LNCaP clone FGC (cell line): Measurements from ENCODE around the gene ZNF423.

Source experiments
- DNase-seq: peaks from one replicate; pipeline ENCODE4 v3.0.0-alpha.2; 2011; ENCODE audit warnings: low read depth
- H3K4me3 ChIP-seq: 2 replicates; pipeline ENCODE4 v1.5.1; 2011; ENCODE audit warnings: mild to moderate bottlenecking, low read depth, low read length, control low read depth
- TF ChIP-seq, protein P1 (sequence below): IDR thresholded peaks from 2 replicates; pipeline ENCODE4 v1.5.1; 2012; ENCODE audit warnings: mild to moderate bottlenecking; ENCODE audit not compliant: control insufficient read depth, insufficient read depth; ENCODE audit errors: extremely low read depth

Gene ZNF423

DNA sequence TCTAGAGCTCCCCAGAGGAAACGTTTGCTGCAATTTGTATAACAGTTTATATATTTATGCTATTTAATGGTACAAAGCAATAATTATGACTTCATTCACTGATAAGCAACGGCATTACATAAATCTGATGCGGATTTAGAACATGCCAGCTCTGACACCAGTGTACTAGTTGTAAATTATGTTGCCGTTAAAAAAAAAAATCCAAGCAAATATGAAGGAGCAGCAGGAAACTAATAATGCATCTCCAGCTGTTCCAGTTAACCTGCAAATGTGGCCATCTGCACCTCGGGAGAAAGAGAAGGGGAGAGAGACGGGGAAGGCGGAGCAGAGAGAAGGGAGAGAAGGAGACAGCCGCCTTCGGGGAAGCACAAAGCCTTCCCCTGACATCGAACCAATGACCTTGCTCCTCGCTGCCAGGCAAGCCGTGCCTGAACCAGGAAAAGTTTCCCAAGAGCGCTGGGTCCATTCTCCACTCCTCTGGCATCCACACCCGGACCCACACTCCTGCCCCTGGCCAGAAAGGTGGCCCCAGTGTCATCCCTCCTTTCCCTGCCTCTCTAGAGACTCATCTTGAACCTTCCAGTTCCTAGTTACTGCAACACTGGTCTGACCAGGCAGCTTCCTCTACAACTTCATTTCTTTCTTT, 307.5 kb downstream of the ZNF423 start:
- no peak overlapping the region for H3K4me3 ChIP-seq
- TF ChIP-seq, protein P1, sequence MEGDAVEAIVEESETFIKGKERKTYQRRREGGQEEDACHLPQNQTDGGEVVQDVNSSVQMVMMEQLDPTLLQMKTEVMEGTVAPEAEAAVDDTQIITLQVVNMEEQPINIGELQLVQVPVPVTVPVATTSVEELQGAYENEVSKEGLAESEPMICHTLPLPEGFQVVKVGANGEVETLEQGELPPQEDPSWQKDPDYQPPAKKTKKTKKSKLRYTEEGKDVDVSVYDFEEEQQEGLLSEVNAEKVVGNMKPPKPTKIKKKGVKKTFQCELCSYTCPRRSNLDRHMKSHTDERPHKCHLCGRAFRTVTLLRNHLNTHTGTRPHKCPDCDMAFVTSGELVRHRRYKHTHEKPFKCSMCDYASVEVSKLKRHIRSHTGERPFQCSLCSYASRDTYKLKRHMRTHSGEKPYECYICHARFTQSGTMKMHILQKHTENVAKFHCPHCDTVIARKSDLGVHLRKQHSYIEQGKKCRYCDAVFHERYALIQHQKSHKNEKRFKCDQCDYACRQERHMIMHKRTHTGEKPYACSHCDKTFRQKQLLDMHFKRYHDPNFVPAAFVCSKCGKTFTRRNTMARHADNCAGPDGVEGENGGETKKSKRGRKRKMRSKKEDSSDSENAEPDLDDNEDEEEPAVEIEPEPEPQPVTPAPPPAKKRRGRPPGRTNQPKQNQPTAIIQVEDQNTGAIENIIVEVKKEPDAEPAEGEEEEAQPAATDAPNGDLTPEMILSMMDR, result no peak
- no peak for DNase-seq

DNA sequence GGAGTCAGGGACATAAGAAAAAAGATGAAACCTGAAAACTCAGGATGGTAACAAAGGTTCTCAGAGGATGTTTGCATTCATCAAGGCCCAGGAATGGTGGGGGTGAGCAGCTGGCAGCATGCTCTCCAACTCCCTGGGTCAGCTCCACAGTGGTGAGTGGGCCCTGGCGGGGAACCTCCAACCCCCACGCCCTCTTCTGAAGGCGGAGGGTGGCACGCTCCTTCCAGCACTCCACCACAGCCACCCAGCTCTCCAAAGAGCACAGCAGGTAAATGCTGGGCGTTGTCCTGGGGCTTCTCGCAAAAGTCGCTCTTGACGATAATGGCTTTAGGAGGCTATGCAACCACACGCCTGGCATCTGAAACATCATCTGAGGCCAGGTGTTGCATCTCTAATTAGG, 308.5 kb downstream of the ZNF423 start:
- TF ChIP-seq, protein P1, result no peak

DNA sequence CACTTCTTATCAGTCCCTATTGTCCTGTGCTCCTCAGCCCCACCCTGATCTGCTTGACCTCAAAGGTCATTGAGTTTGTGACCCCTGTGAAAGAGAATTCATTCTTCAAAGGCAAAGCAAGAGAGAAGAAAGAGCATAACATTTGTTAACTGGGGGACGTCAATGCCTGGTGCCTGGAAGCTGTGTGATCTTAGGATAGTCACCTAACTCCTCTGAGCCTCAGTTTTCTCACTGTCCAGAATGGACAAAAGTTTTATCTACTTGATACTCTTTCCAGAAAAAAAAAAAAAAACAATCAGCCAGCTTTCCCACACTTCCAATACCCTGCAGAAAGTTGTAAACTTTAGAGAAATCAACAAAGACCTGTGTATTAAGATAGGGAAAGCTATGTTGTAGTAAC, 309.2 kb downstream of the ZNF423 start:
- TF ChIP-seq, protein P1, result no peak
- H3K4me3 ChIP-seq, result no peak overlapping the region
- DNase-seq, result no peak

More for the DNA sequence above, 308.5 kb downstream of the ZNF423 start:
- no peak for DNase-seq
- no peak overlapping the region for H3K4me3 ChIP-seq

DNA sequence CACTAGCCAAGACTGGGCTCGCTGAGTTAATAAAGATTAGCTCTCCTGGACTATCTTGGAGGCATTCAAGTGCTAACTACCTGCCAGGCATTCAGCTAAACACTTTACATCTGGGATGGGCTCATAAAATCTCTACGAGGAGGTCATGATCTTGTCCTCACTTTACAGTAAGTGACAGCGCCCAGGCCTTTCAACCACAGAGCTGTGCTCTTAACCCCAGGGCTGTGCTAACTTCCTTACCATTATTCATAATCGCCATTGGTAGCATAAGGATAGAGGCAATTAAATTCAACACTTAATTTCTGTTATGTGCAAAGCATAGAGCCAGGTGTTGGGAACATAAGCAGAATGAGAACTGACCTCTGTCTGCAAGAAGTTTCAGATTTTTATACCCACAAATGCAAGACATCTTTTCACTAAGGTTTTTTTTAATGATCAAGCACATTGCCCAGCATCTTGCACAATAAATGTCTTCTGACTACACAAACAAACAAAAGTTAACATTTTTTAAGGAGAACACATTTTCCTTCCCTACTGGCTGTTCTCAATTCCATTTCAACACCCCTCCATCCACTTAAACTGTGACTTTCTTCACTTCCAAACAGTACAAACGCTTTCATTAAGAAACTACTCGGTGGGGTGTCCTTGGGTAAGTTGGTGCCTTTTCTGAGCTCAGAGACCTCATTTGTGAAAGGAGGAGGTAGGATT, 310.0 kb downstream of the ZNF423 start:
- TF ChIP-seq, protein P1, result no peak
- H3K4me3 ChIP-seq, result no peak overlapping the region
- no peak for DNase-seq

DNA sequence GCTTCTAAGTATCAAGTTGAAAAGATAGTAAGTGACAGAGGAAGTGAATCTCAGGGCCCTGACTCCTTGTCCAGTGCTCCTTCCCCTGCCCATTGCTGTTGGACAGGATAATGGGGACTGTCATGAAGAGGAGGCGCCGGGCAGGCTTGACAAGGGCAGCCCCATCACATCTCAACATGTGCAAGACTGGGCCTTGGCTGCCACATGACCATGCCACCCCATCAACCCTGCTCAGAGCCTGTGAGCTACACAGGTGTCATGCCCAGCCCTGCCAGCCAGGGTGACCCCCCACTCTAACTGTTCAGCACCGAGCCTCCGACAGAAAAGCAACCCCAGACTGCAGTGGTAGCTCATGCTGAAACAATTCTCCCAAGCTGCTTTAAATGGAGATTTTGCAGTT, 310.7 kb downstream of the ZNF423 start:
- TF ChIP-seq, protein P1, result no peak
- no peak overlapping the region for H3K4me3 ChIP-seq
- DNase-seq, result no peak

DNA sequence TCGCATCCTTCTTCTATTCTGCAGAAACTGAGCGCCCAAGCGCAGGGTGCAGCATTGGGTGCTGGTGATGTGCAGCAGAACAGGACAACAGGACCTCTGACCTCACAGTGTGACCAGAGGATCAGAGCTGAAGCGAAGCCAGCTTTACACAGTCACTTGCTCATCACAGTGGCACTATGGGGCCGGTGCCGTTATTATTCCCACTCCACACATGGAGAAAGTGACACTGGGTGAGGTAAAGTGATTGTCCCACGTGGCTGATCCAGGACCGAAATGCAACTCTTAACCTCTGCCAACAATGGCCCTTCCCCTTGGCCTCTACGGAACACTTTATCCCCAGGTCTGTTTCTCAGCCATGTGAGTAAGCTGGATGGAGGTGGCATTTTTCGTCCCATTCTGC, 311.1 kb downstream of the ZNF423 start:
- no peak for DNase-seq
- TF ChIP-seq, protein P1, result no peak
- H3K4me3 ChIP-seq, result no peak overlapping the region

DNA sequence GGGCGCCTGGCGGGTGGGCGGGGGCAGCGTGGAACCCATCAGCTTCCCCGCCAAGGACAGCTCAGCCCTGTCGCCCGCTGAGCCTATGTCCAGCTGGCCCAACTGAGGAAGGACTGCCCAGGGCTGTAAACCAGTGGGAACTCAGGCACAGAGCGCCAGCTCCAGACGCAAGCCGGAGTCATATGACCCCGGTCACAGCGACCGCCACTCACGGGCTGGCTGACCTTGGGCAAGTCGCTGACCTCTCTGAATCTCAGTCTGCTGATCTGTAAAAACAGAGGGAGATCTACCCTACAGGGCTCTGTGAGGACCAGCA, 312.3 kb downstream of the ZNF423 start:
- H3K4me3 ChIP-seq, result no peak overlapping the region
- DNase-seq, result no peak
- TF ChIP-seq, protein P1, result no peak
